GM12892 (cell line): Measurements from ENCODE around the gene HOXD3.

ENCODE experiments used
- POLR2A ChIP-seq: IDR thresholded peaks from 2 replicates; pipeline ENCODE4 v1.6.1; 2011; ENCODE audit warnings: low read depth, low read length, control low read depth
- POLR2AphosphoS5 ChIP-seq: IDR thresholded peaks from 2 replicates; pipeline ENCODE4 v1.6.1; 2011; ENCODE audit warnings: low read depth, low read length, control low read depth

- TF ChIP-seq POLR2AphosphoS5 (no peak), POLR2A (no peak)
Measured at GRCh38 chr2:176202491-176202890, 45.4 kb downstream of the HOXD3 start.
